ENCODE data around the gene EAPP. TPM values are rescaled to one million over a fixed set of nuclear protein-coding genes. Genes with fewer than 3 reads are reported as not detected.
"Not testable (repeated sequence)": the region's sequence is repeated elsewhere in the genome, so short reads cannot be mapped to it uniquely, and the experiment has no call there.

The EAPP gene
- total and polyA plus RNA-seq, 5 donors from 2014 or later, result 86.0 to 171 (median 138) TPM

- peaks cover 0 to 2% (median 0%) of the 10 kb centered on the region in 7 donors for H3K9me3 Mint-ChIP-seq
- H3K27me3 Mint-ChIP-seq, result peaks cover 6% of the 10 kb centered on the region
- H3K36me3 Mint-ChIP-seq, result no peaks in the 10 kb centered on the region
- H3K4me3 ChIP-seq (ENCODE audit: low read depth, low read length), result no peak overlapping the region
- no peak for DNase-seq
- no peak for ATAC-seq (ENCODE audit: low read depth in 2 of 2)
- no peaks in the 10 kb centered on the region for H3K9me3 ChIP-seq (ENCODE audit: control insufficient read depth in 2 of 2, low read length in 2 of 2)
- H3K4me1 Mint-ChIP-seq, result no peaks in the 10 kb centered on the region
- H3K4me1 ChIP-seq (ENCODE audit: control insufficient read depth, insufficient read depth, low read length, poor library complexity, severe bottlenecking), result no peaks in the 10 kb centered on the region
- no peaks in the 10 kb centered on the region for H3K27me3 ChIP-seq (ENCODE audit: control insufficient read depth, insufficient read depth, low read length)
- H3K27ac ChIP-seq (ENCODE audit: insufficient read depth, low read length, poor library complexity, severe bottlenecking), result no peak overlapping the region
- H3K27ac Mint-ChIP-seq, result no peak overlapping the region
- no peaks in the 10 kb centered on the region for H3K36me3 ChIP-seq (ENCODE audit: control insufficient read depth, insufficient read depth, low read length)
- H3K4me3 Mint-ChIP-seq, result no peak overlapping the region
These were observed 50.2 kb downstream of the EAPP start for GRCh38 chr14:34489324-34489723.

DNA sequence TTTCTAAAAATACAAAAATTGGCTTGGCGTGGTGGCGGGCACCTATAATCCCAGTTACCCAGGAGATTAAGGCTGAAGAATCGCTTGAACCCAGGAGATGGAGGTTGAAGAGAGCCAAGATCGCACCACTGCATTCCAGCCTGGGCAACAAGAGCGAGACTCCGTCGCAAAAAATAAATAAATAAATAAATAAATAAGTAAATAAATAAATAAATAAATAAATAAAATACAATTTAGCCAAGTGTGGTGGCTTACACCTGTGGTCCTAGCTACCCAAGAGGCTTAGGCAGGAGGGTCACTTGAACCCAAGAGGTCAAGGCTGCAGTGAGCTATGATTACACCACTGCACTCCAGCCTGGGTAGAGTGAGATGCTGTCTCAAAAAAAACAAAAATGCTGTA is 51.0 kb downstream of the EAPP start:
- no peaks in the 10 kb centered on the region for H3K4me1 ChIP-seq (ENCODE audit: control insufficient read depth, insufficient read depth, low read length, poor library complexity, severe bottlenecking)
- ATAC-seq (ENCODE audit: low read depth in 2 of 2) (no peak), DNase-seq (no peak)
- no peaks in the 10 kb centered on the region for H3K27me3 ChIP-seq (ENCODE audit: control insufficient read depth, insufficient read depth, low read length)
- no peak overlapping the region for H3K27ac ChIP-seq (ENCODE audit: insufficient read depth, low read length, poor library complexity, severe bottlenecking)
- Mint-ChIP-seq H3K36me3 (no peaks in the 10 kb centered on the region), H3K27ac (no peak overlapping the region), H3K9me3 (peaks cover 0 to 2% (median 0%) of the 10 kb centered on the region in 7 donors), H3K27me3 (peaks cover 6% of the 10 kb centered on the region), H3K4me3 (no peak overlapping the region), H3K4me1 (no peaks in the 10 kb centered on the region)
- H3K9me3 ChIP-seq (ENCODE audit: control insufficient read depth in 2 of 2, low read length in 2 of 2), result no peaks in the 10 kb centered on the region
- no peak overlapping the region for H3K4me3 ChIP-seq (ENCODE audit: low read depth, low read length)
- H3K36me3 ChIP-seq (ENCODE audit: control insufficient read depth, insufficient read depth, low read length), result no peaks in the 10 kb centered on the region

DNA sequence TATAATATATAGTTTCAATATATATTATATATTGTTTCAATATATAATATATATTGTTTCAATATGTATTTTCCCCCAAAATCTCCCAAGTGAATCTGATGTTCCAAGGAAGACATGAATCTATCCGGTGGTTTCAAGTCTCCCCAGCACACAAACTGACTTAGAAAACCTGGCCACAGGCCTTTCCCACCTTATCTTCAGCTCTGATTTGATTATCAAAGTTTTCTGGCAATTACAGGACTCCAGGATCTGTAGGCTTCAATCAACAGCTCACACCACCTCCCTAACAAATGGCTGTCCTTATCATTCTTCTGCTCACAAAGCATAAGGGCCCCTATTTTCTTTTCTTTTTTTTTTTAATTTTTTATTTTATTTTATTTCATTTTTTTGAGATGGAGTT is 54.8 kb downstream of the EAPP start:
- H3K4me1 ChIP-seq (ENCODE audit: control insufficient read depth, insufficient read depth, low read length, poor library complexity, severe bottlenecking), result no peaks in the 10 kb centered on the region
- DNase-seq (no peak), ATAC-seq (ENCODE audit: low read depth in 2 of 2) (no peak)
- no peaks in the 10 kb centered on the region for H3K4me1 Mint-ChIP-seq
- H3K27ac Mint-ChIP-seq, result no peak overlapping the region
- H3K4me3 Mint-ChIP-seq, result no peak overlapping the region
- H3K27ac ChIP-seq (ENCODE audit: insufficient read depth, low read length, poor library complexity, severe bottlenecking), result no peak overlapping the region
- H3K9me3 Mint-ChIP-seq, result peaks cover 0 to 2% (median 0%) of the 10 kb centered on the region in 7 donors
- no peaks in the 10 kb centered on the region for H3K9me3 ChIP-seq (ENCODE audit: control insufficient read depth in 2 of 2, low read length in 2 of 2)
- no peaks in the 10 kb centered on the region for H3K36me3 ChIP-seq (ENCODE audit: control insufficient read depth, insufficient read depth, low read length)
- no peaks in the 10 kb centered on the region for H3K27me3 Mint-ChIP-seq
- no peaks in the 10 kb centered on the region for H3K27me3 ChIP-seq (ENCODE audit: control insufficient read depth, insufficient read depth, low read length)
- H3K4me3 ChIP-seq (ENCODE audit: low read depth, low read length), result no peak overlapping the region
- H3K36me3 Mint-ChIP-seq, result no peaks in the 10 kb centered on the region

GRCh38 chr14:34482463-34482862 is 57.0 kb downstream of the EAPP start:
- DNase-seq (no peak), ATAC-seq (ENCODE audit: low read depth in 2 of 2) (no peak)
- Histone ChIP-seq H3K4me3 (ENCODE audit: low read depth, low read length) (no peak overlapping the region), H3K4me1 (ENCODE audit: control insufficient read depth, insufficient read depth, low read length, poor library complexity, severe bottlenecking) (no peaks in the 10 kb centered on the region), H3K27me3 (ENCODE audit: control insufficient read depth, insufficient read depth, low read length) (no peaks in the 10 kb centered on the region), H3K36me3 (ENCODE audit: control insufficient read depth, insufficient read depth, low read length) (no peaks in the 10 kb centered on the region), H3K27ac (ENCODE audit: insufficient read depth, low read length, poor library complexity, severe bottlenecking) (no peak overlapping the region), H3K9me3 (ENCODE audit: control insufficient read depth in 2 of 2, low read length in 2 of 2) (no peaks in the 10 kb centered on the region)
- H3K9me3 Mint-ChIP-seq, result peaks cover 0 to 2% (median 0%) of the 10 kb centered on the region in 7 donors
- H3K4me1 Mint-ChIP-seq, result no peaks in the 10 kb centered on the region
- H3K4me3 Mint-ChIP-seq, result no peak overlapping the region
- H3K27me3 Mint-ChIP-seq, result no peaks in the 10 kb centered on the region
- H3K27ac Mint-ChIP-seq, result no peak overlapping the region
- no peaks in the 10 kb centered on the region for H3K36me3 Mint-ChIP-seq

GRCh38 chr14:34479694-34480093 is 59.8 kb downstream of the EAPP start:
- Mint-ChIP-seq H3K4me3 (no peak overlapping the region), H3K27ac (no peak overlapping the region), H3K9me3 (no peaks in the 10 kb centered on the region), H3K36me3 (no peaks in the 10 kb centered on the region), H3K4me1 (no peaks in the 10 kb centered on the region), H3K27me3 (no peaks in the 10 kb centered on the region)
- Histone ChIP-seq H3K4me3 (ENCODE audit: low read depth, low read length) (no peak overlapping the region), H3K27ac (ENCODE audit: insufficient read depth, low read length, poor library complexity, severe bottlenecking) (no peak overlapping the region), H3K9me3 (ENCODE audit: control insufficient read depth in 2 of 2, low read length in 2 of 2) (no peaks in the 10 kb centered on the region), H3K27me3 (ENCODE audit: control insufficient read depth, insufficient read depth, low read length) (no peaks in the 10 kb centered on the region), H3K36me3 (ENCODE audit: control insufficient read depth, insufficient read depth, low read length) (no peaks in the 10 kb centered on the region), H3K4me1 (ENCODE audit: control insufficient read depth, insufficient read depth, low read length, poor library complexity, severe bottlenecking) (no peaks in the 10 kb centered on the region)
- ATAC-seq (ENCODE audit: low read depth in 2 of 2) (no peak), DNase-seq (no peak)

DNA sequence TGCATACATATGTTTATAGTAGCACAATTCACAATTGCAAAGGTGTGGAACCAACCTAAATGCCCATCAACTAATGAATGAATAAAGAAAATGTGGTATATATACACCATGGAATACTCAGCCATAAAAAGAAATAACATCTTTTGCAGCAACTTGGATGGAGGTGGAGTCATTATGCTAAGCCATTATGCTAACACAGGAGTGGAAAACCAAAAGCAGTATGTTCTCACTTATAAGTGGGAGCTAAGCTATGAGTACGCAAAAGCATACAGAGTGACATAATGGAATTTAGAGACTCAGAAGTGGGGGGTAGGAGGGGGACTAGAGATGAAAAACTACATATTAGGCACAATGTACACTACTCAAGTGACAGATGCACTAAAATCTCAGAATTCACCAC is 61.2 kb downstream of the EAPP start:
- H3K27me3 Mint-ChIP-seq, result peaks cover 6% of the 10 kb centered on the region

GRCh38 chr14:34476036-34476435 is 63.5 kb downstream of the EAPP start:
- not testable (repeated sequence) for H3K4me3 Mint-ChIP-seq; H3K27ac ChIP-seq (ENCODE audit: insufficient read depth, low read length, poor library complexity, severe bottlenecking); H3K4me1 ChIP-seq (ENCODE audit: control insufficient read depth, insufficient read depth, low read length, poor library complexity, severe bottlenecking); H3K9me3 Mint-ChIP-seq; H3K36me3 ChIP-seq (ENCODE audit: control insufficient read depth, insufficient read depth, low read length); H3K4me3 ChIP-seq (ENCODE audit: low read depth, low read length); ATAC-seq (ENCODE audit: low read depth in 2 of 2); H3K9me3 ChIP-seq (ENCODE audit: control insufficient read depth in 2 of 2, low read length in 2 of 2); DNase-seq; H3K27me3 Mint-ChIP-seq; H3K27ac Mint-ChIP-seq; H3K27me3 ChIP-seq (ENCODE audit: control insufficient read depth, insufficient read depth, low read length); H3K4me1 Mint-ChIP-seq; H3K36me3 Mint-ChIP-seq

More for the DNA sequence above, 61.2 kb downstream of the EAPP start:
- Histone ChIP-seq H3K9me3 (ENCODE audit: control insufficient read depth in 2 of 2, low read length in 2 of 2) (no peaks in the 10 kb centered on the region), H3K27me3 (ENCODE audit: control insufficient read depth, insufficient read depth, low read length) (no peaks in the 10 kb centered on the region), H3K4me3 (ENCODE audit: low read depth, low read length) (no peak overlapping the region), H3K27ac (ENCODE audit: insufficient read depth, low read length, poor library complexity, severe bottlenecking) (no peak overlapping the region), H3K4me1 (ENCODE audit: control insufficient read depth, insufficient read depth, low read length, poor library complexity, severe bottlenecking) (no peaks in the 10 kb centered on the region), H3K36me3 (ENCODE audit: control insufficient read depth, insufficient read depth, low read length) (no peaks in the 10 kb centered on the region)
- H3K4me1 Mint-ChIP-seq, result no peaks in the 10 kb centered on the region
- H3K36me3 Mint-ChIP-seq, result no peaks in the 10 kb centered on the region
- ATAC-seq (ENCODE audit: low read depth in 2 of 2), result no peak
- H3K4me3 Mint-ChIP-seq, result no peak overlapping the region
- H3K9me3 Mint-ChIP-seq, result no peaks in the 10 kb centered on the region
- no peak overlapping the region for H3K27ac Mint-ChIP-seq
- DNase-seq, result no peak

DNA sequence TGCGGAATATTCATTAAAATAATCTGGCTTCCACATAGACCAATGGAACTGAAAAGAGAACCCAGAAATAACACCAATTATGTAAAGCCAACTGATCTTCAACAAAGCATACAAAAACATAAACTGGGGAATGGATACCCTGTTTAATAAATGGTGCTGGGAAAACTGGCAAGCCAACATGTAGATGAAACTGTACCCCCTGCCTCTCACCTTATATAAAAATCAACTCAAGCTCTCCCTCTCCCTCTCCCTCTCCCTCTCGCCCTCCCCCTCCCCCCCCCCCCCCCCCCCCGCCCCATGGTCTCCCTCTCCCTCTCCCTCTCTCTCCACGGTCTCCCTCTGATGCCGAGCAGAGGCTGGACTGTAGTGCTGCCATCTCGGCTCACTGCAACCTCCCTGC is 64.3 kb downstream of the EAPP start:
- DNase-seq (no peak), ATAC-seq (ENCODE audit: low read depth in 2 of 2) (no peak)
- Mint-ChIP-seq H3K27me3 (peaks cover 10% of the 10 kb centered on the region), H3K27ac (no peak overlapping the region), H3K9me3 (peaks cover 0 to 2% (median 0%) of the 10 kb centered on the region in 7 donors), H3K4me3 (no peak overlapping the region), H3K36me3 (no peaks in the 10 kb centered on the region), H3K4me1 (peaks cover 0 to 4% (median 0%) of the 10 kb centered on the region in 4 donors)
- Histone ChIP-seq H3K4me1 (ENCODE audit: control insufficient read depth, insufficient read depth, low read length, poor library complexity, severe bottlenecking) (no peaks in the 10 kb centered on the region), H3K9me3 (ENCODE audit: control insufficient read depth in 2 of 2, low read length in 2 of 2) (no peaks in the 10 kb centered on the region), H3K27ac (ENCODE audit: insufficient read depth, low read length, poor library complexity, severe bottlenecking) (no peak overlapping the region), H3K4me3 (ENCODE audit: low read depth, low read length) (no peak overlapping the region), H3K36me3 (ENCODE audit: control insufficient read depth, insufficient read depth, low read length) (no peaks in the 10 kb centered on the region), H3K27me3 (ENCODE audit: control insufficient read depth, insufficient read depth, low read length) (no peaks in the 10 kb centered on the region)
